CD4-positive, alpha-beta T cell treated with Interleukin-10 for 1 hour (primary cell): ENCODE data around the gene FAM118A.
"Not testable (repeated sequence)": the region's sequence is repeated elsewhere in the genome, so short reads cannot be mapped to it uniquely, and the experiment has no call there.

Experiments used
- DNase-seq: peaks from one replicate; pipeline ENCODE4 v3.0.0-alpha.2; 2020

The FAM118A gene

DNA sequence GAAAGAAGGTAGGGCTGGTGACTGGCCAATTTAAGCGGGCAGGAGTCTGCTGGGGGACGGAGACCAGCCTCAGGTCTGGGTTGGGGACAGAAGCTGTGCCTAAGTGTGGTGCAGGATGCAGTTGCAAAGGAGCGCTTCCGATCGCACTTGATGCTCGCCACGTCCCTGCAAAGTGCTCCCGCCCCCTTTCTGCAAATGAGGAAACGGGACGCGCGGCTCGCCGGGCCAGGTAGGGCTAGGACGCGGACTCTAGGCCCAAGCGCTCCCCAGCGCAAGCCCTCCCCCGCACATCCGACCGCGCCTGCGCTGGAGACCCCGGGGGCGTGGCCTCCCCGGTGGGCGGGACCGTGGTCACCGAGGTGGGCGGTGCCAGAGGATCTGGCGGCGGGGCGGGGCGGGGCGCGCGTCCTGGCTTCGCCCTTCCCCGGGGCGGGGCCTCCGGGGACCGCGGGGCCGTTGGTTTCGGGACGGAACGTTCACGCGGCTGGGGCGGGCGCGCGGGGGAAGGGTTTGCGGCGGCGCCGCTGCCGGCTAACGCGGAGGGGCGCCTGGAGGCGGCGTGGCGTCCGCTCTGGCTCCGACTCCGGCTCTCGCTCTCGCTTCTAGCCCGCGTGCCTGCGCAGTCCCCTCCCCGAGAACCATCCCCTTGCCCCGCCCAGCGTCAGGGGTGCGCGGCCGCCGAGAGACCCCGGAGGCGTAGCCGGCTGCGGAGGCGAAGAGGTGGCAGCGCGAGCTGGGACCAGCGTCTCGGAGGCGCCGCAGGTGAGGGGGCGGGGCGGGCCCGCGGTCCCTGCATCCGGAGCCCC lies at the start of gene FAM118A:
TSS of gene FAM118A (plus strand) at position 513 of the 806 bp plus-strand sequence. CDS start 12,446 bp downstream, outside the sequence.
- DNase-seq: peak; percentile 96

DNA sequence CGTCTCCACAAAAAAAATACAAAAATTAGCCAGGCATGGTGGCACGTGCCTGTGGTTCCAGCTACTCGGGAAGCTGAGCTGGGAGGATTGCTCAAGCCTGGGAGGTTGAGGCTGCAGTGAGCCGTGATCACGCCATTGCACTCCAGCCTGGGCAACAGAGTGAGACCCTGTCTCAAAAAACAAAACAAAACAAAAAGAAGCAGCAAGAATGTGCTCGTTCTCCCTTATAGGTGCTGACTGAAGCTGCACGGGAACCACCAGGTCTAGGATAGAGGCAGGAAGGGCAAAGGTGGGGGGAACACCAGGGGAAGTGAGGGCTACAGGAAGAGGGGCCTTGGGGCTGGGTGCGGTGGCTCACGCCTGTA lies 49.4 kb upstream of the FAM118A start:
- DNase-seq: not testable (repeated sequence)

DNA sequence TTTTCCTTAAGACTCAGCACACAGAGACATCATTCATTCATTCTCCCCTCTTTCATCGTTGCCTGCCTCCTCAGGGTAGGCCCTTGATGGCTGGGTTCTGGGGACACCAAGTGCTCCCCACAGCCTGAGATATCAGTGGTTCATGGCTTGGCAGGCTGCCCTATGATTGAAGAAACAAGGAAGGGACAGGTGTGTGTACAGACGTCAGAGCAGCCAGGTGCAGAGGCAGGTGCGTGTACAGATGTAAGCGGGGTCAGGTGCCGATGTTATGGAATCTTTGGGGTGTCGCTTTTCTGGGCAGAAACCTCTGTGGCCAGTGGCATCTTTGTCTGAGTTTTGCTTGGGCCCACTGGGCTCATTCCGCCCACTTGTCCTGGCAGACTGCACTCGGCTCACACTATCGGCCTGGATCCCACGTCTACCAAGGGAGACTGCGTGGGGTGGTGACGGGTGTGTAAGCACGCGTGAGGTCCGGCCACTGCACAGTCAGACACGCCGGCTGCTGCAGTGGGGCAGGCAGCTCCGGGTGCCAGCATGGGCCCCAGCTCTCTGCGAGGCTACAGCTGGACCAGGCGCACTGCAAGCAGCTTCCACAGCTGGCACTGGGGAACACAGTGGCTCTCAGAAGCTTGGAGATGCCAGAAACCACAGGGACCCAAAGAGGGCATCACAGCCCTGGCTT lies 48.2 kb upstream of the FAM118A start:
- no peak for DNase-seq

DNA sequence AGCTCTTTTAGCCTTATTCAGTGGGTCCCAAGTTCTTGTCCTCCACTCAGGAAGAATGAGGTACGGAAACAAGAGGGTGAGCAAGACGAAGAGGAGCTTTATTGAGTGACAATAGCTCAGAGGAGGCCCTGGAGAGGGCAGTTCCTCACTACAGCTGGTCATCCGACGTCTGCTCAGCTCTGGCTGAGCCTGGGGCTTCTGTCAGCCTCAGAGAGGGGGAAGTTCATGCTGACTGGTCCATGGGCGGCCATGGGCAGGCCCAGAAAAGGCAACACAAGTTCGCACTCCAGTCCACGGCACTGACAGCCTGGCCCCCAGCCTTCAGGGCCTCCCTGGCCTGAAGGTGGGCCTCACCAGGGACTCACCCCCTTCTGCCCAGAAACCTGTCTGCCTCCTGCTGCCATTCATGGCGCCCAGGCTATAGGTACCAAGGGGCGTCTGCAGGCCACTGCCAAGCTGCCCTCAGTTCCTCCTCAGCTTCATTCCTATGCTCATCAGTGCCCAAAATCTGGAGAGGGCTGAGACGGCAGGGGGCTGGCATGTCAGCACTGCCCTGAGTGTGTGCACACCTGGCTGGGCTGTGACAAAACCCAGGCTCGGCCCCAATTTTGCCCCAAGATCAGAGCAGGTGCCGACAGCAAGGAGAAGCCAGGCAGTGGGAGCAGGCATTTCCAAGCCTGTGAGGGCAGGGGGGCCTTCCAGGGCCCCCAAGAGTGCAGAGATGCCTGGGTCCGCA lies 47.4 kb upstream of the FAM118A start:
- no peak for DNase-seq

DNA sequence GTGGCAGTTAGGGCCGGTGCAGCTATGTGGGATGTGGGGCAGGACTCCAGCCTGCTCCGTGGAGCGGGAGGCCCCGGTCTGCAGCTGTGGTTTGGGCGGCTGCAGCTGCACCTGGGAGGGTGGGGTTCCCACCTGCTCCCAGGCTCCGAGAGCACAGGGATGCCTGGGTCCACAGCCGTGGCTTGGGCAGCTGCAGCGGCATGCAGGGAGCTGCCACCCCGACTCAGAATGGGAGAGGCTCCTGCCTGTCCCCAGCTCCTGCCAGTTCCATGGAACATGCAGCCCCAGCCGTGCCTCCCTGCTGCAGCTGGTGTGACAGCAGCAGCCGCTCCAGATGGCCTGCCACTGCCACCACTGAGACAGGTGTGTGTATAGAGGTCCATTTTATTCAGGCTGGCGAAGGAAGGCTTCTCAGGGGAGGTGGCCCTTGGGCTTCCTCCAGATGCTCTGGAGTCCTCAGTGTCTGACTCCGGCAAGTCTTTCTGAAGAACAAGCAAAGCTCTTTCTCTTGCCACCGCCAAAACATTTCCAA lies 46.7 kb upstream of the FAM118A start:
- no peak for DNase-seq

DNA sequence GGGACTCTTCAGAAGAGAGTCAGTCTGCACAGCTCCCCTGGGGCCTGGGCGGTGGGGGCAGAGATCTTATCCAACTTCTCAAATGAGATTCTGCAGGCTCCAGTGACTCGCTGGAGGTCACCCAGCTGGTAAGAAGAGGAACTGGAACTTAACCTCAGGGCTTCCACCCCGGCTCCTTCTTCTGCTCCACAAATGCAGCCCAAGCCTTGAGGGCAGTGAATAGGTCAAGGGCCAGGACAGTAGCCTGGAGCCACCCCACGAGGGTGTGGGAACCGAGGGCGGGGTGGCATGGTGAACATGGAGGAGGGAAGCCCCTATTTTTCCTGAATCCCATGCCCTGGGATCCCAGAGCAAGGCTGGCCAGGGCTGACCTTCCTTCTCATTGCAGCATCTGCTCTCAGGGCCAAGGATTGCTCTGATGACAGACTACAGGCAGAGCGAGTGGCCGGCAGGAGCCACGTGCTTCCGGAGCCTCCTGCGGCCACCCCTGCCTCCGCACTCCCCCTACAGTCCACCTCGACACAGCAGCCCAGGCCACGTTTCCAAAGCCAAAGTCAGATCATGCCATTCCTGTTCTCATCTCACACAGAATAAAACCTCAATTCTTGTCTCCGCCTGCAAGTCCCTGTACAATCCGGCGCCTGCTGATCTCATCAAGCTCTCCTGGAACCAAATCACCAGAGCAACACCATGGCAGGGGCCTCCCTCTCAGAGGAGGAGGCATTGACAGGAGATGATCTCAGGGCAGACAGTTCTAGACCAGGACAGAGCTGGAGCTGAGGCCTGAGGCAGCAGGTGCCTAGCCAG lies 46.1 kb upstream of the FAM118A start:
- DNase-seq: no peak

DNA sequence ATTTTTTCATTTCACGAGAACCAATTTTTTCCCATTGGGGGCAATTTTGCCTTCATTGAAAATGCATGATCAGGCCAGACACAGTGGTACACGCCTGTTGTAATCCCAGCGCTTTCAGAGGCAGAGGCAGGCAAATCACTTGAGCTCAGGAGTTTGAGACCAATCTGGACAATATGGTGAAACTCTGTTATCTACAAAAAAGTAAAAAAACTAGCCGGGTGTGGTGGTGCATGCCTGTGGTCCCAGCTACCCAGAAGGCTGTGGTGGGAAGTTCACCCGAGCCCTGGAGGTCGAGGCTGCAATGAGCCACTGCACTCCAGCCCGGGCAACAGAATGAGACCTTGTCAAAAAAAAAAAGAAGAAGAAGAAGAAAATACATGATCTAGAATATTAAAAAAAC lies 44.2 kb upstream of the FAM118A start:
- DNase-seq: no peak

DNA sequence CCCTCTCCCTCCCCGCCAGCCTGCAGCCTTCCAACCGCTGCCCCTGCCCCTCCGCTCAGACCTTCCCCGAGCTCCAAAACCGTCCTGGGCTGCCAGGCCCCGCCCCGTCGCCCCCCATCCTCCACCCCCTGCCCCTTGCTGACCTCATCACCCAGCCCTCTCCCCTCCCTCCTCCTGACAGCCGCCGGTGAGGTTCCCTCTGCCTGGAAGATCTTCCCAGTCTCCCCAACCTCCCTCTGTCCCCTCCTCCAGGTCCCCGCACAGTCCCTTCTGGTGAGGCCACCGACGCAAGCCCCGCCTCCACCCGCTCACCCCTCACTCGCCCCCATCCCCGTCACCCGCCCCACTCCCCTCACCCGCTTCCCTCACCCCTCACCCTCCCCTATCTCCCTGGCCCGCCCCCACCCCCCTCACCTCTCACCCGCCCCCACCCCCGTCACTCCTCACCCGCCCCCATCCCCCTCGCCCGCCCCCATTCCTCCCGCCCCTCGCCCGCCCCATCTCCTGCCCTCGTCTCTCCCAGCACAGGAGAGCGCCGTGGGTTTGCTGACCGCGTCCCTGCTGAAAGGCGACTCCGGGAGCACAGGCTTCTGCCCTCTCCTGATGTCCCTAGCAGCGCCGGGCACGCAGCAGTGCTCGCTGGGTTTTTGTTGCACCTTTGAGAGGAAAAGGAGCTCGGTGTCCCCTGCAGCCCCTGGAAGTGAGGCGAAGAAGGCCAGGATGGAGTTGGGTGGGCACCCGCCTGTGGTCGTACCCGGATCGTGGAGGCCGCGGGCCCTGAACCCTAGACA lies 41.4 kb upstream of the FAM118A start:
- DNase-seq: peak; percentile 30

DNA sequence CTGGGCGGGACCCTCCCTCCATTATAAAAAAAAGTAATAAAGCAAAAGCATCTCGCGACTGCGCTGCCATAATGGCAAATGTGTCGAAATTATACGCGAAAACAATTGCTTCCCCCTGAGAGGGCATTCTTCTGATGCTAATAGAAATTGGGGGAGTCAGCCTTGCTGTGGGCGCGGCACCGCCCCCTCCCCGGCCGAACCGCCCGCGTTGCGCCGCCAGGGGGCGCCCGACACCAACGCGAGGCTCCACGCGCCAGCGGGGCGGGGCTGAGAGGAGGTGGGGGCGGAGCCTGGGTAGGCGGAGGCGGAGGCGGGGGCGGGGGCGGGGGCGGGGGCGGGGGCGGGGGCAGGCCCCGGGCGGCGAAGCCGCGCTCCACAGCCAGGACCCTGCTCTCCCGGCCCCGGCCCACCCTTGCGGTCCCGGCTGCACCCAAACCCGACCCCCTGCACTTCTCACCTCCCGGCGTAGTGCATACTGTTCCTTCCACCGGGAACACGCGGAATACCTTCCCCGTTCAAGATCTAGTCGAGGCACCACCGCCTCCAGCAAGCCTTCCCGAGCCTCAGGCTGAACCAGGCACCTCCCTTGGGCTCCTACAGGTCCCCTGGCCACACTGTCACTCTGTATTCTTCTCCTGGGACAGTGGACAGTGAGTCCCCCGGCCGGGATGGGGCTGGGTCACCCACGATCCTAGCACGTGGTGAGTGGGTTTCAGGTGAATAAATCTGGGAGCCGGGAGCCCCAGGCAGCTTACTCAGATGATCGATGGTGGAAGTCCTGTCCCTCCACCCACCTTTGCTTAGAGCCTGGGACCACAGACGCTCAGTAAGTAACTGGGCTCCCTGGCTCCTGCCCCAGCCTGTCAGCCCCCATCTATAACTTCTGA lies 40.5 kb upstream of the FAM118A start:
- peak; percentile 89 for DNase-seq

DNA sequence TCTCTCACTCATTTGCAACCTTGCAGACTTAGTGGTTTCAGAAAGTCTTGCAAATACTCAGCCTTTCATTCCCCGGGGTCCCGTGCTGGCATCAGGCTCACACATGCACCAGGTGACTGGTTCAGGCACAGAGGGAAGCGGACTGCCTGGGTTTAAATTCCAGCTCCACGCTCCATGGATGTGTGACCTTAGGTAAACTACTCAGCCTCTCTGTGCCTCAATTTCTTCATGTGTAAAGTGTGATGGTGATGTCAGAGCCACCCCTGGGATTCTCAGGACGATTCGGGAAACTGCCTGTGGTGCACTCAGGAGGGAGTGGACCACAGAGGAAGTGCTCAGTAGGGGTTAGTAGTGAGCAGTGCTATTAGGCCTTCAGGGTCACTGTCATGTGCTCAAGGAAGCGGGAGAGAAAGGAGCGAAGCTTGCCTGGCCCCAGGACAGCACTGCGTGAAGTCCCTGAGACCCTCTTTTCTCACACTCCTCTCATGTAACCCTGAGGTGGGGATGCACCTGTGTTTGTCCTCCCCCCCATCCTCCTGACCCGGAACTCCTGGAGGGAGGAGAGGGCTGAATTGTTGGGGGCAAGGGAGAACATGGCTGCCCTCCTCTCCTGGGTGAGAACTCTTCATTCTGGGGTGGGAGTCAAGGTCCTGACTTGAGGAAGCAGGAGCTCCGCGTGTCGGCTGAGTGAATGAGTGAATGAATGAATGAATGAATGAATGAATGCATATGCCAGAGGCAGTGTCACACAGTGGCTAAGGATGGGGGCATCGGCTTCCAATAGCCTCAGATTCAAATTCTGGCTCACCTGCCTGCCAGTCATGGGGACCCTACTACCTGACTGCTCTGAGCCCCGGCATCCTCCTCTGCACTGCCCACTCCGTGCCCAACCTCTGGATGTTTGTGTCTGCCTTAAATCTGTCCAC lies 39.4 kb upstream of the FAM118A start:
- DNase-seq: no peak

DNA sequence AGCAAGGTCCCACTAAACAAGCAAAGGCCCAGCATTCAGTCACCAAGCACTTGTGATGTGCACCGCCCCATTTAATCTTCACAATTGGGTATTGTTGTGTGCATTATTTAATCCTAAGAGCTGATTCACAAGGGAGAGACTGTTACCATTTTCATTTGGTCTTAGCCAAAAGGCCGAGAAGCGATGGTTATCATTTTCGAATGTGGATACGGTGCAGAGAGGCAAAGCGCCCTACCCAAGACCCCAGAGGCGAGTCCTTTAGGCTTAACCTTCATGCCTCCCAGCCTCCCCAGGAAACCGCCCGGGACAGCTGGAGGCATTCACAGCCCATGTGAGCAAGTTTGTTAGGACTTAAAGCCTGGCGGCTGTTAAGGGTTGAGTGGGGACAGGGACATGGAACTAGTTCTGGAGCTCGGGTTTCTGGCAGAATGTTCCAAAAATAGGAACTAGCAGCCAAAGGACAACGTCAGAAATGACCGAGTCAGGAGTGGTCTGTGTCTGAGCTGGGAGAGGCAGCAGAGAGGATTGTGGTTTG lies 38.0 kb upstream of the FAM118A start:
- no peak for DNase-seq

DNA sequence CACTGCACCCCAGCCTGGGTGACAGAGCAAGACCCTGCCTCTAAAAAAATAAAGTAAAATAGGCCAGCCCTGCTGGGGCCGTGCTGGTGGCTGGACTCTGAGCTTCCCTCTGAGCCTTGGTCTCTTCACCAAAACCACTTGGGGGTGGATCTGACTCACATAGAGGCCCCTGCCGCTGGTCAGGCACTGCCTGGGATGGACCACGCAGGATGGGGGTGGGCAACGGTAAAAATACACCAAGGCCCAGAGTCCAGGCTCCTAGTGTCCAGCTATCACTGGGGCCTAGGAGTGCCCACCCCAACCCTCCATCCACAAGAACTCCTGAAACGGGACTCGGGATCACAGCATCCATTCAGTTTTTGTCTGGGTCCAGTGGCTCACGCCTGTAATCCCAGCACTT lies 37.2 kb upstream of the FAM118A start:
- DNase-seq: no peak

DNA sequence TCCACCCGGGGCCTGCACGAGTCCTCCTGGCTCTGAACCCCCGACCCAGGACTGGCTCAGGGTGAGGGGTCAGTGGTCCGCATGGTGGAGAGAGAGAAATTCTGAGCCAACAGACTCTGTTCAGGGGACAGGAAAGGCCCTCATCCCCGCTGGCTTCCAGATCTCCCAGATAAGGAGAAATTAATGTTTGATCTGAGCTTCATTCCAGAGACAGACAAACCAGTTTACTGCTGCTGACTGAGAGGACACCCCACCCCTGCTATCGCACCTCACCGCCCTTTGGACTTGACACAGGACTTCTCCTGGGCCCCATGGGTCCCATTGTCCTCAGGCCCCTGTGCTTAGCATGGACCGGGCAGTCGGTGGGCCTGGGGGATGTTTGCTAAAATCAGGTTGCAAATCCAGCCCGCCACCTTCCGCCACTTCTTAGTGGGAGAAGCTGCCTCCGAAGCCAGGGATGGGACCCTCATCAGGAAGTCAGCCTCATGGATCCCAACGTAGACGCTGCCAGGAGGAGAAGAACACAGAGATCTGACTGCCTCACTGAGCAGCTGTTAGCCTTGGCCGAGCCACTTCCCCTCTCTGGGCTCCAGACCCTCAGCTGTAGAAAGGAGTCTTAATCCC lies 36.2 kb upstream of the FAM118A start:
- no peak for DNase-seq

DNA sequence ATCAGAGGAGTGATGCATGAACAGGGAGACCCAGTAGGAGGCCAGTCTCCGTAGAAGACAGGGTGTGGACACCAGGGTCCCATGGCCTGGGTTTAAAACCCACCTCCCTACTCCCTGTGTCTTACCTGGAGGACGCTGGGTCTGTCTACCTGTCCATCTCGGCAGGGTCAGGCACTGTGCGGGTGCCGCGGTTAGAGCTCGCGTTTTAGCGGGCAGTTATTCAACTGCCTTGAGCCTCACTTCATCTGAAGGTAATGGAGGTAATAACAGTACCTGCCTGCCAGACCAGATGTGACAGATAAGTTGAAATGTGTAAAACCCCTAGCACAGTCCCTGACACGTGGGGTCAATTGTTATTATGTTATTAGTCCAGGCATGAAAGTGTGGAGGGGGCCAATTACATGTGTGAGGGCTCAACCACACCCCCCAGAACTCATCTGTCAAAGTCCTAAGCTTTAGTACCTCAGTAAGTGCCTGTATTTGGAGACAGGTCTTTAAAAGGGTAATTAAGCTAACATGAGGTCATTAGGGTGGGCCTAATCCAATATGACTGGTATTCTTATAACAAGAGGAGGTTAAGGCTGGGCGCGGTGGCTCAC lies 33.1 kb upstream of the FAM118A start:
- no peak for DNase-seq

DNA sequence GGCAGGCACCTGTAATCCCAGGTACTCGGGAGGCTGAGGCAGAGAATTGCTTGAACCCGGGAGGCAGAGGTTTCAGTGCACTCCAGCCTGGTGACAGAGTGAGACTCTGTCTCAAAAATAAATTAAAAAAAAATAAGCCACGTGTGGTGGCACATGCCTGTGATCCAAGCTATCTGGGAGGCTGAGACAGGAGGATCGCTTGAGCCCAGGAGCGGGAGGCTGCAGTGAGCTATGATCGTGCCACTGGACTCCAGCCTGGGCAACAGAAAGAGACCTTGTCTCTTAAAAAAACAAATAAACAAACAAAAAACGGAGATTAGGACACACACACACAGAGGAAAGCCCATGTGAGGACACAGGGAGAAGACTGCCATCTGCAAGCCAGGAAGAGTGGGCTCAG lies 32.0 kb upstream of the FAM118A start:
- DNase-seq: not testable (repeated sequence)

DNA sequence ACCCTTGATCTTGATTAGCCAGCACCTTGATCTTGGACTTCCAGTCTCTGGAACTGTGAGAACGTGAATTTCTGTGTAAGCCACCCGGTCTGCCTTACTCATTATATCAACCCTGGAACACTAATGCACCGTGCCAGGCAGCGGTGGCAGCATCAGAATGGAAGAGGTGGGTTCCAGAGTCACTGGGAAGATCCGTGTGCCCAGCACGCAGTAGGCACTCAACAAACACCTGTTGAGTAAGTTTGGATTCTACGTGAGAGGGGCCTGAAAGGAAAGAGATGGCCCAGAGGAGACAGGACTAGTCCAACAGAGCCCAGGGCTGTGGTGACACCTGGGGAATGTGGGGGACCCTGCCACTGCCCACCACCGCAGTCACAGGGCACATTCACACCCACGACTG lies 31.6 kb upstream of the FAM118A start:
- DNase-seq: no peak

DNA sequence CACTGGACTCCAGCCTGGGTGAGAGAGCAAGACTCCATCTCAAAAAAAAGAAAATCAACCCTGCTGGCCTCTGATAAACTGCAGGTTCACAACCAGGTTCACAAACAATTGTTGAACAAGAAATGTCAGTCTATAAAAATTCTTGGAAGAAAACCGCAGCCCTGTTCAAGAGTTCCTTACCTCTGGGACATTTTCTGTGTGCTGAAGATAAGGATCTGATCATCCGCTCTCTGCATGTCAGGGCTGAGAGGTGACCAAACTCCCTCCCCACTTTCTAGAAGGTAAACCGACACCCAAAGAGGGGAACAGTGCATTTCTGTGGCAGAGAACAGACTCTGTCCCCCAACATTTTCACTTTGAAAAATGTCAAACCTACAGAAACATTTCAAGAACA lies 29.1 kb upstream of the FAM118A start:
- no peak for DNase-seq

DNA sequence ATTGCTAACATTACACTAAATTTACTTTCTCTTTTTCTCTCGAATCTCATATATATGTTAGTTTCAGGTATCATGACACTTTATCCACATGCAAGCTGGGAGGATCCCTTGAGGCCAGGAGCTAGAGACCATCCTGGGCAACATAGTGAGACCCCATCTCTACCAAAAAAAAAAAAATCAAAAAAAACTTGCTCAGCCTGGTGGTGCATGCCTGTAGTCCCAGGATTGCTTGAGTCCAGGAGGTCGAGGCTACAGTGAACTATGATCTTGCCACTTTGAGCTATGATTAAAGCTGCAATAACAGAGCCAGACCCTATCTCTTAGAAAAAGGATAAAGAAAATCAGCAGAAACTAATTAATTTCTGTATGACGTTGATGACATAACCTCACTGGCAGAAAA lies 28.7 kb upstream of the FAM118A start:
- no peak for DNase-seq
